GM12875 (cell line): ENCODE data around the gene TPRG1L.

Source experiments
- H3K4me3 ChIP-seq: one replicate; pipeline ENCODE4 v1.5.1; 2011; ENCODE audit warnings: low read depth, low read length, control low read depth
- CTCF ChIP-seq: IDR thresholded peaks from 2 replicates; pipeline ENCODE4 v1.5.1; 2011; ENCODE audit warnings: low read depth, mild to moderate bottlenecking, control low read depth, inconsistent platforms, low read length, moderate library complexity, borderline replicate concordance; ENCODE audit not compliant: insufficient read depth

TPRG1L gene

GRCh38 chr1:3636531-3636930, 11.7 kb downstream of the TPRG1L start:
- no peak for TF ChIP-seq CTCF
- H3K4me3 ChIP-seq = no peak overlapping the region

GRCh38 chr1:3638027-3638426, 13.2 kb downstream of the TPRG1L start:
- H3K4me3 ChIP-seq = no peak overlapping the region
- no peak for TF ChIP-seq CTCF

- no peak overlapping the region for H3K4me3 ChIP-seq
- no peak for TF ChIP-seq CTCF
These were observed 13.9 kb downstream of the TPRG1L start for GRCh38 chr1:3638676-3639075.

GRCh38 chr1:3639397-3639911, 14.6 kb downstream of the TPRG1L start:
- TF ChIP-seq CTCF = no peak
- H3K4me3 ChIP-seq = no peak overlapping the region

GRCh38 chr1:3640121-3640837, 15.5 kb downstream of the TPRG1L start:
- H3K4me3 ChIP-seq = no peak overlapping the region
- TF ChIP-seq CTCF = no peak

- no peak for TF ChIP-seq CTCF
- no peak overlapping the region for H3K4me3 ChIP-seq
These were observed 16.4 kb downstream of the TPRG1L start for GRCh38 chr1:3641046-3641760.

GRCh38 chr1:3641816-3642215, 17.0 kb downstream of the TPRG1L start:
- H3K4me3 ChIP-seq = no peak overlapping the region
- no peak for TF ChIP-seq CTCF
